Measurements from ENCODE around the gene ARRDC2.

ARRDC2 gene

DNA sequence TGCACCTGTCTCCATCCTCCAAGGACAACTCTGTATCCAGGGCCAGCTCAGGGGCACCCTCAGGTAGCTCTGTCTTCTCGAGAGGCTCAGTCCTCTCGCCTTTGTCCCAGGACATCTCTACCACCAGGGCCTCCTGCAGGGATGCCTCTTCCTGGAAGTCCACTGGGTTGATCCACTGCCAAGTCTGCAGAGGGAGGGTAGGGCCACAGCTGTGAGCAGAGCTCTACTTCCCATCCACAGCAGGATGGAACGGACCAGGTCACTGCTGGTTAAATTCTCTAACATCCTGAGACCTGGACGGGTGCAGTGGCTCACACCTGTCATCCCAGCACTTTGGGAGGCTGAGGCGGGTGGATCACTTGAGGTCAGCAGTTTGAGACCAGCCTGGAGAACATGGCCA lies 51.9 kb downstream of the ARRDC2 start:
- DNase-seq, result no peak

DNA sequence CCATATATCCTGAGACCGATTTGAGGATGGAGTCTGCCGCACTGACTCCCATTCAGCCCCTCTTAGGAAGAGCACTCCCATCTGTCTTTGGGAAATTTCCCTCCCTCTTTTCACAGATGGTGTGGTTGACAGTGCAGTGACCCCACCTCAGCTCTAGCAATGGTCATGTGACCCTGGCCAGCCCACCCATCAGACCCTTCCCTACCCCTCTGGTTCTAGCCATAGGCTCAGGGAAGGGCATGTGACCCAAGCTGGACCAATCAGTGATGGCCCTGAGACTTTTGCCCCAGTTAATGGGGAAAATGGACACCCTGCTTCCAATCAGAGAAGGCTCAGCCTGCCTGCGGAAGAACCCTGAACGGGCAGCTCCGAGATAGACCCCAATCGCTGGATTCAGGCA lies 52.5 kb downstream of the ARRDC2 start:
- no peak for DNase-seq

DNA sequence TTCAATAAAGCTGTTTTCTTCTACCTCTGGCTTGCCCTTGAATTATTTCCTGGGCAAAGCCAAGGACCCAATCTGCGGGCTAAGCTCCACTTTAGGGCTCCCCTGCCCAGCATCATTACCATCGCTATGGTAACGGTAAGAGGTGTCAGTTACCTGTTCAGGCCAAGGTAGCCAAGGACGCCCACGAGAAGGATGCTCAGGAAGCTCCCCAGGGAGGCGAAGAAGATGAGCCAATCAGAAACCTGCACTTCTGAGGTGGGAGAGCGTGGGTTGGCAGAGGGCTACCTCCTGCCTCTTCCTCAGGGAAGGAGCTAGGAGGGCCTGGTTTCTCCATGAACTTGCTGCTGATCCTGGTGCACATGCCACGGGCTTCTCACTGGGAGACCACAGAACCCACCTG lies 54.1 kb downstream of the ARRDC2 start:
- no peak for DNase-seq

GRCh38 chr19:18063463-18063862 lies 55.5 kb downstream of the ARRDC2 start:
- no peak for DNase-seq
